K562 (cell line): Measurements from ENCODE around the gene OR10D3. TPM values are rescaled to one million over a fixed set of nuclear protein-coding genes. Genes with fewer than 3 reads are reported as not detected.

Source experiments
- ARID4B ChIP-seq: sonication (generic); formaldehyde crosslinking; IDR thresholded peaks from 2 replicates; pipeline ENCODE4 v1.8.0; 2022; ENCODE audit warnings: mild to moderate bottlenecking, missing genetic modification reagents
- CHD4 ChIP-seq: fragments of 200-600 bp; sonication (generic); IDR thresholded peaks from 3 replicates; pipeline ENCODE4 v1.6.1; 2012; ENCODE audit warnings: low read depth, mild to moderate bottlenecking, mixed read lengths, low read length, inconsistent platforms; ENCODE audit not compliant: insufficient read depth, insufficient replicate concordance, poor library complexity, severe bottlenecking
- GATAD2B ChIP-seq: fragments of 450-650 bp; IDR thresholded peaks from 2 replicates; pipeline ENCODE4 v1.6.1; 2017; ENCODE audit warnings: mild to moderate bottlenecking, borderline replicate concordance
- JUND ChIP-seq, 2 experiments: IDR thresholded peaks; 2 replicates in 1 of 2; 3 replicates in 1 of 2; pipeline ENCODE4 v1.6.1; 2011; ENCODE audit warnings: borderline replicate concordance in 2 of 2, low read depth in 2 of 2, low read length in 2 of 2, improper control_type of control experiment in 1 of 2, missing biosample characterization in 1 of 2, missing genetic modification characterization in 1 of 2, missing genetic modification reagents in 1 of 2
- MAFF ChIP-seq: IDR thresholded peaks from 2 replicates; pipeline ENCODE4 v1.6.1; 2012; ENCODE audit warnings: low read length, improper control_type of control experiment
- MYBL2 ChIP-seq, 2 experiments: fragments of 450-650 bp in 1 of 2; sonication (generic) in 1 of 2; formaldehyde crosslinking in 1 of 2; IDR thresholded peaks; 2 replicates each; pipeline versions ENCODE4 v1.6.1 to v1.8.1; 2017 to 2022; ENCODE audit warnings: borderline replicate concordance in 1 of 2, inconsistent platforms in 1 of 2, low read depth in 1 of 2, mild to moderate bottlenecking in 1 of 2, missing genetic modification reagents in 1 of 2, moderate library complexity in 1 of 2
- NR1H2 ChIP-seq: sonication (generic); formaldehyde crosslinking; IDR thresholded peaks from 2 replicates; pipeline ENCODE4 v1.4.0; 2020; ENCODE audit warnings: mild to moderate bottlenecking, missing genetic modification reagents
- NR2F6 ChIP-seq: fragments of 450-650 bp; formaldehyde crosslinking; IDR thresholded peaks from 2 replicates; pipeline ENCODE4 v1.4.0; 2020; ENCODE audit warnings: mild to moderate bottlenecking
- RB1 ChIP-seq: fragments of 450-650 bp; IDR thresholded peaks from 2 replicates; pipeline ENCODE4 v1.6.1; 2017; ENCODE audit warnings: low read depth, mild to moderate bottlenecking
- RBM14 ChIP-seq: fragments of 200-400 bp; formaldehyde crosslinking; IDR thresholded peaks from 2 replicates; pipeline ENCODE4 v1.6.1; 2018; ENCODE audit warnings: low read depth, mild to moderate bottlenecking, low read length, moderate library complexity, borderline replicate concordance; ENCODE audit not compliant: insufficient read depth
- SREBF2 ChIP-seq: sonication (generic); formaldehyde crosslinking; IDR thresholded peaks from 2 replicates; pipeline ENCODE4 v1.4.0; 2020; ENCODE audit warnings: mild to moderate bottlenecking, missing genetic modification reagents
- SRSF3 ChIP-seq: fragments of 200-400 bp; formaldehyde crosslinking; IDR thresholded peaks from 2 replicates; pipeline ENCODE4 v1.6.1; 2016; ENCODE audit warnings: mild to moderate bottlenecking, low read length, moderate library complexity; ENCODE audit not compliant: insufficient read depth
- ZEB2 ChIP-seq: fragments of 450-650 bp; IDR thresholded peaks from 2 replicates; pipeline ENCODE4 v1.6.1; 2016
- ZFP1 ChIP-seq: fragments of 450-650 bp; formaldehyde crosslinking; IDR thresholded peaks from 2 replicates; pipeline ENCODE4 v1.4.0; 2020; ENCODE audit warnings: mild to moderate bottlenecking, mixed read lengths
- ZNF133 ChIP-seq: fragments of 250-450 bp; sonication (Bioruptor Pico); IDR thresholded peaks from 2 replicates; pipeline ENCODE4 v1.4.0; 2020; ENCODE audit warnings: mild to moderate bottlenecking
- ZNF165 ChIP-seq: fragments of 250-450 bp; sonication (Bioruptor Pico); IDR thresholded peaks from 2 replicates; pipeline ENCODE4 v1.4.0; 2020; ENCODE audit warnings: borderline replicate concordance
- ZNF212 ChIP-seq: fragments of 450-650 bp; formaldehyde crosslinking; IDR thresholded peaks from 2 replicates; pipeline ENCODE4 v1.4.0; 2020; ENCODE audit warnings: mild to moderate bottlenecking
- polyA plus RNA-seq, 8 experiments: library from polyadenylated mRNA; depleted of rRNA in 4 of 8; stranded (reverse) in 5 of 8; unstranded in 3 of 8; fragments of >200 nt; fragmentation: Nextera tagmentation in 2 of 8; fragmentation: Illumina TruSeq in 1 of 8; extraction: Ambion mirVana in 2 of 8; extraction: Trizol in 1 of 8; gene quantifications; 2 replicates each; pipeline versions ENCODE4 v1.2.1 to v1.2.3, GENCODE V29; 2011 to 2014; ENCODE audit warnings: inconsistent platforms in 1 of 8, missing spikeins in 1 of 8
- total RNA-seq, 7 experiments: library from RNA; depleted of rRNA in 6 of 7; stranded (reverse); fragments of >200 nt in 6 of 7; fragmentation: Illumina TruSeq in 2 of 7; extraction: Trizol in 2 of 7; gene quantifications; 2 replicates each; pipeline versions ENCODE4 v1.2.1 to v1.2.3, GENCODE V29; 2011 to 2021; ENCODE audit warnings: low replicate concordance in 1 of 7
- TF ChIP-seq, protein P1 (sequence below): sonication (generic); formaldehyde crosslinking; IDR thresholded peaks from 2 replicates; pipeline ENCODE4 v1.5.0; 2020; ENCODE audit warnings: missing genetic modification reagents
- TF ChIP-seq, protein P2 (sequence below): IDR thresholded peaks from 3 replicates; pipeline ENCODE4 v1.6.1; 2011; ENCODE audit warnings: borderline replicate concordance, mild to moderate bottlenecking, moderate library complexity; ENCODE audit not compliant: insufficient read length; ENCODE audit errors: extremely low read depth

The OR10D3 gene
- total and polyA plus RNA-seq, 9 of the 15 experiments (the other 6 are each of a cell fraction or from before 2014, with no cell fraction given) = 0.07 to 2.9 (median 0.80) TPM; not detected in 1

- TF ChIP-seq JUND (IDR thresholded peaks at IDR 0.05; ENCODE audit: borderline replicate concordance, low read depth, low read length) = peak; percentile 93
- peak; percentile 95; the same call in 2 of the 3 replicates for TF ChIP-seq JUND (tag; IDR thresholded peaks at IDR 0.05; ENCODE audit: borderline replicate concordance, low read depth, low read length)
- no peak for TF ChIP-seq ZFP1 (CRISPR knock-in tag)
- peak; percentile 74; the same call in 1 of the 2 replicates for TF ChIP-seq GATAD2B
- TF ChIP-seq SREBF2 (CRISPR knock-in tag) = no peak
- no peak for TF ChIP-seq NR2F6 (CRISPR knock-in tag)
- TF ChIP-seq ZNF133 (CRISPR knock-in tag) = peak; percentile 66; the same call in 1 of the 2 replicates
- no peak for TF ChIP-seq ZNF165
- TF ChIP-seq ZEB2 = peak; percentile 76; the same call in 1 of the 2 replicates
- TF ChIP-seq, protein P1, sequence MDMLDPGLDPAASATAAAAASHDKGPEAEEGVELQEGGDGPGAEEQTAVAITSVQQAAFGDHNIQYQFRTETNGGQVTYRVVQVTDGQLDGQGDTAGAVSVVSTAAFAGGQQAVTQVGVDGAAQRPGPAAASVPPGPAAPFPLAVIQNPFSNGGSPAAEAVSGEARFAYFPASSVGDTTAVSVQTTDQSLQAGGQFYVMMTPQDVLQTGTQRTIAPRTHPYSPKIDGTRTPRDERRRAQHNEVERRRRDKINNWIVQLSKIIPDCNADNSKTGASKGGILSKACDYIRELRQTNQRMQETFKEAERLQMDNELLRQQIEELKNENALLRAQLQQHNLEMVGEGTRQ (CRISPR knock-in tag) = peak; percentile 81
- TF ChIP-seq MYBL2 (IDR thresholded peaks at IDR 0.05; ENCODE audit: low read depth) = no peak
- no peak for TF ChIP-seq MYBL2 (CRISPR knock-in tag; IDR thresholded peaks at IDR 0.05; ENCODE audit: borderline replicate concordance)
- no peak for TF ChIP-seq CHD4
- TF ChIP-seq SRSF3 = no peak
- peak; percentile 95 for TF ChIP-seq MAFF
- TF ChIP-seq RB1 = no peak; the same call in 1 of the 2 replicates
- TF ChIP-seq NR1H2 (CRISPR knock-in tag) = no peak
- TF ChIP-seq ZNF212 (CRISPR knock-in tag) = no peak
- no peak for TF ChIP-seq RBM14
- TF ChIP-seq ARID4B (CRISPR knock-in tag) = no peak
- TF ChIP-seq, protein P2, sequence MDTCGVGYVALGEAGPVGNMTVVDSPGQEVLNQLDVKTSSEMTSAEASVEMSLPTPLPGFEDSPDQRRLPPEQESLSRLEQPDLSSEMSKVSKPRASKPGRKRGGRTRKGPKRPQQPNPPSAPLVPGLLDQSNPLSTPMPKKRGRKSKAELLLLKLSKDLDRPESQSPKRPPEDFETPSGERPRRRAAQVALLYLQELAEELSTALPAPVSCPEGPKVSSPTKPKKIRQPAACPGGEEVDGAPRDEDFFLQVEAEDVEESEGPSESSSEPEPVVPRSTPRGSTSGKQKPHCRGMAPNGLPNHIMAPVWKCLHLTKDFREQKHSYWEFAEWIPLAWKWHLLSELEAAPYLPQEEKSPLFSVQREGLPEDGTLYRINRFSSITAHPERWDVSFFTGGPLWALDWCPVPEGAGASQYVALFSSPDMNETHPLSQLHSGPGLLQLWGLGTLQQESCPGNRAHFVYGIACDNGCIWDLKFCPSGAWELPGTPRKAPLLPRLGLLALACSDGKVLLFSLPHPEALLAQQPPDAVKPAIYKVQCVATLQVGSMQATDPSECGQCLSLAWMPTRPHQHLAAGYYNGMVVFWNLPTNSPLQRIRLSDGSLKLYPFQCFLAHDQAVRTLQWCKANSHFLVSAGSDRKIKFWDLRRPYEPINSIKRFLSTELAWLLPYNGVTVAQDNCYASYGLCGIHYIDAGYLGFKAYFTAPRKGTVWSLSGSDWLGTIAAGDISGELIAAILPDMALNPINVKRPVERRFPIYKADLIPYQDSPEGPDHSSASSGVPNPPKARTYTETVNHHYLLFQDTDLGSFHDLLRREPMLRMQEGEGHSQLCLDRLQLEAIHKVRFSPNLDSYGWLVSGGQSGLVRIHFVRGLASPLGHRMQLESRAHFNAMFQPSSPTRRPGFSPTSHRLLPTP = no peak
Observed at GRCh38 chr11:124207102-124207792, 24.1 kb downstream of the OR10D3 start (continued).
